Superior temporal gyrus (tissue), 1 donor: ENCODE measurements around the gene CTPS2.

Source experiments
- DNase-seq: peaks from one replicate; pipeline ENCODE4 v3.0.0-alpha.2; 2016; ENCODE audit errors: extremely low spot score

Gene CTPS2

DNA sequence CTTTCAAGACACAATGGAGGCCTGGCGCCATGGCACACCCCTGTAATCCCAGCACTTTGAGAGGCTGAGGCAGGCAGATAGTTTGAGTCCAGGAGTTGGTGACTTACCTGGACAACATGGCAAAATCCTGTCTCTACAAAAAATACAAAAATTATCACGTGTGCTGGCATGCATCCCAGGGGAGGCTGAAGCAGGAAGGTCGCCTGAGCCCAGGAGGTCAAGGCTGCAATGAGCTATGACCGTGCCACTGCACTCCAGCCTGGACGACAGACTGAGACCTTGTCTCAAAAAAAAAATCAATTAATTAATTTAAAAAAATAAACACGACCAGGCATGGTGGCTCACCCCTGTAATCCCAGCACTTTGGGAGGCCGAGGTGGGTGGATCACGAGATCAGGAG, 2.0 kb upstream of the CTPS2 start:
- no peak for DNase-seq

DNA sequence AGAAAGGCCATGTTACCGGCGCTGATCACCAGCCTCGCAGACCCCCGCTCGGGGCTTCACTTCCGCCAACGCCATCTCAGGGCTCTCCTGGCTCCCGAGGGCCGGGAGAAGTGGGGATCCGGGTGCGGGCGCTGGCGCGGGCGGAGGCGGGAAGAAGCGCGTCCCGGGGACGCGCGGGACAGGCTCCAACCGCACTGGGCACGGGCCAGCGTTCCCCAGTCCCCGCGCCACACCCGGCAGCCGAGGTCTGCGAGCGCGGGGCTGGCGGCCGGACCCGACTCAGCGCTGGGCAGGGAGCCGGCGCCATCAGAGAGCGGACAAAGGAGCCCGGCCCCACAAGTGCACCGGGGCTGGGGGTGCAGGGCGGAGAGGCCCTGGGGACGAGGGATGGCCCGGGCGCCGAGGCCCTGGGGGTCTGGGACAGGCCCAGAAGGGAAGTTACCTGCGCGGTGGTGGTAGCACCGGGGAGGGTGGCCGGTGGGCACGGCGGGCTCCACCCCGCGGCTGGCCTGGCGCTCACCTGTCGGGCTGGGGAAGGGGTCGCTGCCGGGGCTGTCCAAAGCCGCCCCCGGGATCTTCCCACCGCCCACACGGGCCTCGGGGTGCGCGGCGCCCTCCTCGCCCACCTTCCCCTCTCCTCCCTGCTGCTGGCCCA, 449 bp downstream of the CTPS2 start:
- DNase-seq, result no peak

DNA sequence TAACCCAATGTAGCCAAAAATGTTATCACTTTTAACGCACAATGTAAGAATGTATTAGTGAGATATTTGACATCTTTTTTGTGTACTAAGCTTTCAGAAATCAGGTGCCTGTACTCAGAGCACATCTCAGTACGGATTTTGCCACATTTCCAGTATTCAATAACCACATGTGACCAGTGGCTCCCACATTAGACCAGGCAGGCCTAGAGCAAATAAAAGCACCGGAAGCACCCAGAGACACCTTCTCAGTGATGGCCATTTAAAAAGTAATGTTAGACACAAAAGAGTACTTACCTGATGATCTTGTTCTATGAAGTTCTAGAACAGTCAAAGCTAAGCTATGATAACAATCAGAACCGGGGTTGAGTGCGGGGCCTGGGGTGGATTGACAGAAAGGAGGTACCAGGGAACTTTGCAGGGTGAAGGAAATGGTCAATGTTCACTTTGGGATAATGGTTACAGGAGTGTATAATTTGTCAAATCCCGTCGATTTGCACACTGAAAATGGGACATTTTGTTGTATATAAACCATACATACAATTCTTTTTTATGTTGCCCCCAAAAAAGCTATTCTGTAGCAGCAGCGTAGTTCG, 1.2 kb downstream of the CTPS2 start:
- peak; percentile 9 for DNase-seq

DNA sequence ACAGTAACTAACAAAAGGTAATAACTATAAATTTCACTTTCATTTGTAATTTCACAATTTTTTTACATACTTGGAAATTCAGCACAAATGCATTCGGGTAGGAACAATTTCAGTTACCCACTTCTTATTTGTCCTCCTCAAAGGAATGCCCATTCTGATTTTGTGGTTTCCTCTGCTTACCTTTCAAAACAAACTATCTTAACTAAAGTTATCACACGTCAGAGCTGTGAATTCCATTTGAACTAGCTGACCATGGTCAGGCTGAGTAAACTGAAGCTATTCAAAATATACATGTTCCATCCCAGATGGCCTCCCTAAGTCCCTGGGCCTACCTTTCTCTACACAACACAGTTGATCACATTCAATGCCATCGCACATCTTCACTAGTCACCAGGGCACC, 4.5 kb downstream of the CTPS2 start:
- DNase-seq, result no peak

DNA sequence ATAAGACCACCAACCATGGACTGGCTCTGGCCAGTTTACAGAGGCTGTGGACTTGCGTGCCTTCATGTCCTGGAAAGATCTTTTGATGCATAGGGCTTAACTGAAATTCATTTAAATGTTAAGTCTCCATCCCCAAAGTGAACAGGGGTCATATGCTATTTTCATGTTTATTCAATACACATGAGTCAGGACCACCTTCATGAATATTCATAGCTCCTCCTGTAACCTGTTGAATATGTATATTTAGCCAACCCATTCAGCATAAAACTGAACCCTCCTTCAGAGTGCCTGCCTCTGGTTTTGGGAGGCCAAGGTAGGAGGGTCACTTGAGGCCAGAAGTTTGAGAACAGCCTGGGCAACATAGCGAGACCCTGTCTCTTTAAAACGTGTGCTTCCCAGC, 7.1 kb downstream of the CTPS2 start:
- DNase-seq, result no peak

GRCh38 chrX:16702700-16703599, 9.5 kb downstream of the CTPS2 start:
- no peak for DNase-seq

GRCh38 chrX:16700734-16701133, 11.7 kb downstream of the CTPS2 start:
- DNase-seq, result no peak

DNA sequence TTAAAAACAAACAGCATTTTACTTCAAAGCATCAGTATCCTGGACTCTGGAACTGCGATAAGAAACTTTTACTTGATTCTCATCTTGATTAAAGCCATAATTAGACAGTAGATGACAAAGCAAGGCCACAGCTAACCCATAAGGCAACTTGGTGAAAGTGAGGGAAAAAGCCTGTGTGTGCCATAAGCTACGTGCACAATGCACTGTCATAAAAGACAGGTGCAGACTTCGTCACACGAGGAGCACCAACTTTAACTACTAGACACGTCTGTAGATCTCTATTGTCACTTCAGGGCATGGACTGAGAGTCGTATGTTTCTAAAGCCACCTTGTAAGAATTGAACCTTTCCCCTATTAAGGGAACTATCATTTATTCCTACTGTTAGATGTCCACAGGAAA, 13.1 kb downstream of the CTPS2 start:
- DNase-seq, result no peak

DNA sequence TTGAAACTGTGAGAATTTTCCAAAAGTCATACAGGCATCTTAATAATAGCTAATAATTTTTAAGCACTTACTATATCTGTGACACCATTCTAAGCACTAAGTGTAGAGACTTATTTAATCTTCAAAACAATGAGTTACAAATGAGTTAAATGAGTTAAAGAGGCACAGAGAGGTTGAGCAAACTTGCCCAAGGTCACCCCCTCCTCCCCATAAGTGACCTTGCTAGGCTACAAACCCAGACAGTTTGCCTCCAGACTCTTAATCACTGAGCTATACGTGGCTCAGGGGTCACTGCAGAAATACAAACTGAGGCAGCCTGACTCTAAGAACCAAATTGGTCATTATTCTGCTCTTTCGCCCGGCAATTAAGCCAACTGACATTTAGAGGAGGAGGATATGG, 15.5 kb downstream of the CTPS2 start:
- no peak for DNase-seq

DNA sequence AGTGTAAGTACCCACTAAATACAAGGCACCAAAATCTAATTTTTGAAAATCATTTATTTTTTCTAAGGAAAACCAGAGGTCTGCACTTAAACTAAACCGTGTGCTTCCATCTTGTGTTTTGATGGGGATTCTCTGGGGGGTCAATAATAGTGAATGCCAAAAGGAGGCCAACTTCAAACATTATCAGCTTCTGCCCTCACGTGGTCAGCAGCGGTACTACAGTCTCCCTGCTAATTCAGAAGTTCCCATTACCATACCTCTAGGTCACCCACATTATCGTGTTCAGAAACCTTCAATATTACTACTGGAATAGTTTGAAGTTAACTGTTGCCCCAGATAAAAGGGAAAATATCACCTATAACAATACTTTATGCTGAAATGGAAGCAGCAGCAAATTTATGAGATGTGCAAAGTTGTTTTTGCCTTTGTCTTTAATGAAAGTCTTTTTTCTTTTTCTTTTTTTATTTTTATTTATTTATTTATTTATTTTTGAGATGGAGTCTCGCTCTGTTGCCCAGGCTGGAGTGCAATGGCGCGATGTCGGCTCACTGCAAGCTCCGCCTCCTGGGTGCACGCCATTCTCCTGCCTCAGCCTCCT, 17.3 kb downstream of the CTPS2 start:
- peak; percentile 73 for DNase-seq

GRCh38 chrX:16687514-16687913, 25.0 kb downstream of the CTPS2 start:
- DNase-seq, result no peak

- DNase-seq, result no peak
Observed at GRCh38 chrX:16683007-16683664, 29.3 kb downstream of the CTPS2 start.

DNA sequence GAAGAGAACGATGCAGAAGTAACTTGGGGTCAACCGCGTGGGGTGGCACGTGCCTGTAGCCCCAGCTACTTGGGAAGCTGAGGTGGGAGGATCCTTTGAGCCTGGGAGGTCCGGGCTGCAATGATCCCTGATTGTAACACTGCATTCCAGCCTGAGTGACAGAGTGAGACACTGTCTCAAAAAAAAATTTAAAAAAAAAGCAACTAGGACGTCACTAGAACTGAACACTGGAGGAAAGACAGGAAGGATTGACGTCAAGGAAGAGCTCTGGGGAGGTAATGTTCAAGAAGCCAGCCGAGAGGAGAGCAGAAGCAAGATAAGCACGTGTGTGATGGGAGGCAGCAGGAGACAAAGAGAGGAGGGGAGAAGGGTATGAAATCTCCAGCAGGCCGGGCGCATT, 33.8 kb downstream of the CTPS2 start:
- DNase-seq, result no peak

DNA sequence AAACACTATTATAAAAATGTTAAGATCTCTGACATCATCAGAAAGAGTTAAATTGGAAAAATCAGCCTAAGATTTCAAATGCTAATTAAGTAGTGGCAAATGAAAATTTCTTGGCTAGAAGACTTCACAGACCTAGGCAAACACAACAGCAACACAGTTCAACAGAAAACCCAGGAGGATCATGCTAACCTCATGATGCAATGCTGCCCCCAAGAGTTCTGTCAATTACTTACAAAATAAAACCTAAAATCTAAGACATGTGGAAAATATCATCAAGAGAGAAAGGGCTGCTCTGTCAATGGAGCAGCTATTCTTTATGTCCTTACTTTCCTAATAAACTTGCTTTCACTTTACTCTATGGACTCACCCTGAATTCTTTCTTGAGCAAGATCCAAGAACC, 41.5 kb downstream of the CTPS2 start:
- DNase-seq, result peak; percentile 73

GRCh38 chrX:16666541-16666940, 45.9 kb downstream of the CTPS2 start:
- peak; percentile 54 for DNase-seq

DNA sequence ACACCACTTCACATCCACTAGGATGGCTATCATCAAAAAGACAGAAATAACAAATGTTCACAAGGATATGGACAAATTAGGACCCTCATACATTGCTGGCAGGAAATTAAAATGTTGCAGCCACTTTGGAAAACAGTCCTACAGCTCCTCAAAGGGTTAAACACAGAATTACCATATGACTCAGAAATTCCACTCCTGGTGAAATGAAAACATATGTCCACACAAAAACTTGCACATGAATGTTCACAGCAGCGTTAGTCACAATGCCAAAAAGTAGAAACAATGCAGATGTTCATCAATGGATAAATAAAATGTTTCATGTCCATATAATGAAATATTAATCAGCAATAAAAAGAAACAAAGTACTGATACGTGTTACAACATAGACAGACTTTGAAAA, 47.4 kb downstream of the CTPS2 start:
- no peak for DNase-seq

GRCh38 chrX:16664626-16665025, 47.8 kb downstream of the CTPS2 start:
- DNase-seq, result no peak

DNA sequence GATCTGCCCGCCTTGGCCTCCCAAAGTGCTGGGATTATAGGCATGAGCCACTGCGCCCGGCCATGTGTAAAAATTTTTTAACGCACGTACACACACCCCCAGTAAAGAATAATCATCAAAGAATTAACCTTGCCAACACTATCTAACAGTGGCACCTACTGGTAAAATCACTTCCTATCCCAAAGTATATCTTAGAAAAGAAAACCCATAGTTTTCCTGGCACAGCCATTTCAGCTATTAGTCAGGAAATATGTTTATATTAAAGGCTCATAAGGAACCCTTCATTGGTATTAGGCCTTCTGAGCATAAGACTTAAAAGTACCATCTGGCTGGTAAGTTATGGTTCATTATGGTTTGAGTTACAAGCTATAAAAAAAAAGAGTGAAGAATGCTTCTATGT, 48.4 kb downstream of the CTPS2 start:
- no peak for DNase-seq

DNA sequence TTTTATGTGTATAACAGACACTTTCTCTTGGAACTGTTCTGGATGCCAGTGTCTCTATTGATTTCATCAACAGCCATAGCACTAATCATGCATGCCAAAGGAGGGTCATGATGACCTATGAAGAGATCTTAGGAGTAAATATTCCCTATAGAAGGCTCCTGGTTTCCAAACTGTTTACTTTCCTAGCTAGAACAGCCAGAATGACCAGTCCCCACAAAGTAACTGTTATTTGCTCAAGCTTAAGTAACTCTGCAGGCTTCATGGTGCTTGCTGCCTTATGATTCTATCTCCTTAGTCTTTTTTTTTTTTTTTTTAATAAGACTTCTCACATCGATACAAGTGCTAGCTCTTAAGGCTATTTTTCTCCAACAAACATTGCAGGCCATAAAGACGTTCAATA, 50.1 kb downstream of the CTPS2 start:
- DNase-seq, result no peak

DNA sequence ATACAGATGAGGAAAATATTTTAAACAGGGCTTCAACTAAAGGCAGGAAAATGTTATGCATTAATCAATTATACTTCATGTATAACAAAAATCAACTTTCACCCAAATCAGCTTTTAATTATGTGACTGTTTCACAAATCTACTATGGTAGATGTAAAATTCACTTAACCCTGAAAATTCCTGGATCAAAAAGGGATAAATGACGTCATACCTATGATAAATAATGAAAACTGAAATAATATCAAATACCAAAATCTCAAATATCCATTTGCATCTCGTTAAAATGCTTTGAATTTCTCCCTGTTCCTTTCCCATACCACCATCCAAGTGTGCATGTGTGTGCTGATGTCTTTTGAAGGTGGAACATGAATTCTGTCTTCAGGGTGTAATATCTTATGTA, 51.0 kb downstream of the CTPS2 start:
- DNase-seq, result no peak

- DNase-seq, result no peak
Observed at GRCh38 chrX:16659321-16659720, 53.1 kb downstream of the CTPS2 start.

GRCh38 chrX:16658284-16658683, 54.2 kb downstream of the CTPS2 start:
- no peak for DNase-seq
